Measurements from ENCODE around the gene CMC4. TPM values are rescaled to one million over a fixed set of nuclear protein-coding genes. Genes with fewer than 3 reads are reported as not detected.

Gene CMC4, protein sequence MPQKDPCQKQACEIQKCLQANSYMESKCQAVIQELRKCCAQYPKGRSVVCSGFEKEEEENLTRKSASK
- total RNA-seq = 11.4 and 14.3 TPM in 2 replicates

DNA sequence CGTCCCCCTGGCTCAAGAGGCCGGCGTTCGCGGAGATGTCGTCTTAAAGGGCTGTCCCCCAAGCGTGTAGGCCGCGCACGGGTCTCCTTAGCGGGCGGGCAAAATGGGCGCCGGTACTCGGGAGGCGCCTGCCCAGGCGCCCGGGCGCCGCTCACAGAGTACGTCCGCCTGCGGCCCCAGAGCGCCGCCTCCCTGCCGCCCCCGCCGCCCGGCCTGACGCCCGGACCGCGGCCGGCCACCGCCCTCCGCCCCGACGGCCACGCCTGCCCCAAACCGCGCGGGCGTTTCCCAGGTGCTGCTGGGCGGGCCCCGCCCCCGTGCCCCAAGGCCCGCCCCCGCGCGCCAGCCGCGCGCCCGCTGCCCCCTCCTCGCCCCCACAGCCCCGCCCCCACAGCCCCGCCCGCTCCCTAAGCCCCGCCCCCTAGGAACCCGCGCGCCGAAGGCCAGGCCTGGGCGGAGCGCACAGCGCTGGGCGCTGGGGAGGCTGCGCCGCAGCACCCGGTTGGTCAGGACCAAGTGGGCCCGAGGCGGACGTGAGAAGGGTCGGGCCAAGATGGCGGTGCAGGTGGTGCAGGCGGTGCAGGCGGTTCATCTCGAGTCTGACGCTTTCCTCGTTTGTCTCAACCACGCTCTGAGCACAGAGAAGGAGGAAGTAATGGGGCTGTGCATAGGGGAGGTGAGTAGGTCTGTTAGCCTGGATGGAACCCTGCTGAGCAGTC lies at the start of gene CMC4, which contains the start of the genes BRCC3 and MTCP1:
Gene CMC4, minus strand, starts transcription at position 162 of the 719 bp plus-strand sequence. CDS start 7,113 bp downstream, outside the sequence.
Gene BRCC3, plus strand, starts transcription at position 534 of the 719 bp plus-strand sequence. Its CDS starts 20 bp downstream, at position 554.
Gene MTCP1, minus strand, starts transcription at position 162 of the 719 bp plus-strand sequence. CDS start 5,126 bp downstream, outside the sequence.

GRCh38 chrX:155026727-155027508 lies 44.0 kb downstream of the CMC4 start, which contains the start of gene FUNDC2:
Gene FUNDC2, plus strand, starts transcription at chrX:155026844. Its CDS starts 95 bp downstream, at chrX:155026939.

DNA sequence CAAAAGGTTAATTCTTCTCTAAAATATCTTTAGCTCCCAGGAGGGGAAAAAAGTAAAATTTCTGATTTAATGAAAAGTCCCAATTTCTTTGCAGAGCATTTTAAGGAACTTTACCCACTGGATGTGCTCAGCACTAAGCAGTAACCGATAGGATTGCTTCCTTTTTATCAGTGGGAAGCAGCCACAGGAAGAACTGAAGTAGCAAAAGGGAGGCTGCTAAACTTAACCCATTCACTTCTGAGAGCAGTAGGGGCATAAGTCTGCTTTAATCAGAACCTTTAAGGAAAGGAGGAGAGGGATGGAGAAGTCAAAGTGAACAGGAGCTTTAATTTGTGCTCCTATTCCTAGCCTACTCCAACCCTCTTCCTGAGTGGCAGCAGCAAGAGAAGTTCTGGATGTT lies 48.4 kb downstream of the CMC4 start, which contains the start of gene F8:
Gene F8, minus strand, starts transcription at position 139 of the 400 bp plus-strand sequence. CDS start 171 bp downstream, outside the sequence.

Other genes with a start within 250 kb of the CMC4 start
- not detected in 2 replicates for gene SMIM9, start 236.5 kb downstream of the CMC4 start, total RNA-seq
- gene F8A1, start 184.8 kb downstream of the CMC4 start, total RNA-seq = 4.8 and 6.7 TPM in 2 replicates
- gene F8, start 48.4 kb downstream of the CMC4 start, total RNA-seq = 4.0 and 4.8 TPM in 2 replicates
- gene FUNDC2, start 44.3 kb downstream of the CMC4 start, total RNA-seq = 46.1 and 59.2 TPM in 2 replicates
- gene MTCP1, start within 50 bp of the CMC4 start, total RNA-seq = 6.8 and 9.6 TPM in 2 replicates
- 14.3 and 16.1 TPM in 2 replicates for gene BRCC3, start 372 bp upstream of the CMC4 start, total RNA-seq
- gene VBP1, start 145.3 kb upstream of the CMC4 start, total RNA-seq = 42.6 and 55.6 TPM in 2 replicates
- gene RAB39B, start 193.4 kb upstream of the CMC4 start, total RNA-seq = 0.72 and 1.9 TPM in 2 replicates

All from smooth muscle cell of the pulmonary artery (primary cell).